ENCODE data around the gene TRPM3. TPM values are rescaled to one million over a fixed set of nuclear protein-coding genes. Genes with fewer than 3 reads are reported as not detected.

TRPM3 gene
- total RNA-seq, 1 experiment from 2014 or later: 5.4 TPM

GRCh38 chr9:70981312-70981711 lies 140.1 kb downstream of the TRPM3 start:
- Mint-ChIP-seq H3K9me3 (peaks cover 27% of the 10 kb centered on the region), H3K36me3 (peaks cover 10% of the 10 kb centered on the region; the same call in 1 of the 2 replicates), H3K27me3 (ENCODE audit: low read depth) (no peaks in the 10 kb centered on the region), H3K27ac (no peak overlapping the region), H3K4me1 (no peaks in the 10 kb centered on the region), H3K4me3 (no peak overlapping the region)
- ChIA-PET CTCF (no interaction called here), POLR2A (no interaction called here)
- TF ChIP-seq ZNF232 (CRISPR knock-in tag; IDR thresholded peaks at IDR 0.05): no peak
- DNase-seq (ENCODE audit: low spot score) (no peak), ATAC-seq (no peak)

- POLR2A ChIA-PET: no interaction called here
- DNase-seq (ENCODE audit: low spot score) (no peak), ATAC-seq (no peak)
- H3K4me3 Mint-ChIP-seq: no peak overlapping the region
- TF ChIP-seq ARID4B (CRISPR knock-in tag; IDR thresholded peaks at IDR 0.05; ENCODE audit: borderline replicate concordance): no peak
- no peak for TF ChIP-seq SMAD3 (CRISPR knock-in tag; IDR thresholded peaks at IDR 0.05; ENCODE audit: borderline replicate concordance)
- TF ChIP-seq HMGA2 (CRISPR knock-in tag; IDR thresholded peaks at IDR 0.05): no peak
- no peak for TF ChIP-seq CREM (CRISPR knock-in tag; IDR thresholded peaks at IDR 0.05)
- TF ChIP-seq ZMAT4 (CRISPR knock-in tag; IDR thresholded peaks at IDR 0.05): no peak
- TF ChIP-seq FOXK1 (CRISPR knock-in tag; IDR thresholded peaks at IDR 0.05): no peak
- no peak for TF ChIP-seq GABPB1 (CRISPR knock-in tag; IDR thresholded peaks at IDR 0.05)
- no peak for TF ChIP-seq MXD4 (CRISPR knock-in tag; IDR thresholded peaks at IDR 0.05; ENCODE audit: borderline replicate concordance)
- peaks cover 24% of the 10 kb centered on the region for H3K9me3 Mint-ChIP-seq
- H3K27ac Mint-ChIP-seq: no peak overlapping the region
- CTCF ChIA-PET: no interaction called here
- H3K27me3 Mint-ChIP-seq (ENCODE audit: low read depth): no peaks in the 10 kb centered on the region
- no peaks in the 10 kb centered on the region for H3K4me1 Mint-ChIP-seq
- peaks cover 10% of the 10 kb centered on the region; the same call in 1 of the 2 replicates for H3K36me3 Mint-ChIP-seq
These were observed 141.5 kb downstream of the TRPM3 start for GRCh38 chr9:70979966-70980365.

DNA sequence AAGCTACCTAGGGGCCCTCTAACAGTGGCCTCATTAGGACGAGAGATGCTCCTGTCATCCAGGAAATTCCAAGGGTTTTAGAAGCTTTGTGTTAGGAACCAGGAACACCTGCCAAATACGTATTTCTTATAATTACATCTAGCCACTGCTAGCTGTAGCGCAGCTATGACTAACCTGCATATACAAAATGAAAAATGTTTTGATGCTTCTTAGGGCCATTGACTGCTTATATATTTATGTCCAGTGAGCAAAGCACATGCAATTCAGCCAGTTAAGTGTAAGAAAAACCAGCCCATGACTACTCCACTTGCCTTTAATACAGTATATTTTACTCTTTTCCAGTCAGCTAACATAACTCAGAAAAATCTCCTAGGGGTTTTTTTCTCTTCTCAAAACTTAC lies 143.3 kb downstream of the TRPM3 start:
- ChIA-PET CTCF (no interaction called here), POLR2A (no interaction called here)
- Mint-ChIP-seq H3K27me3 (ENCODE audit: low read depth) (no peaks in the 10 kb centered on the region), H3K27ac (no peak overlapping the region), H3K4me1 (no peaks in the 10 kb centered on the region), H3K36me3 (no peaks in the 10 kb centered on the region), H3K9me3 (peaks cover 6% of the 10 kb centered on the region), H3K4me3 (no peak overlapping the region)
- ATAC-seq: no peak
- no peak for DNase-seq (ENCODE audit: low spot score)
- TF ChIP-seq GABPB1 (CRISPR knock-in tag; IDR thresholded peaks at IDR 0.05) (no peak), ATF1 (CRISPR knock-in tag; IDR thresholded peaks at IDR 0.05) (no peak), ZNF671 (CRISPR knock-in tag; IDR thresholded peaks at IDR 0.05) (no peak), SOX15 (CRISPR knock-in tag; IDR thresholded peaks at IDR 0.05) (no peak)
- TF ChIP-seq, protein P1, sequence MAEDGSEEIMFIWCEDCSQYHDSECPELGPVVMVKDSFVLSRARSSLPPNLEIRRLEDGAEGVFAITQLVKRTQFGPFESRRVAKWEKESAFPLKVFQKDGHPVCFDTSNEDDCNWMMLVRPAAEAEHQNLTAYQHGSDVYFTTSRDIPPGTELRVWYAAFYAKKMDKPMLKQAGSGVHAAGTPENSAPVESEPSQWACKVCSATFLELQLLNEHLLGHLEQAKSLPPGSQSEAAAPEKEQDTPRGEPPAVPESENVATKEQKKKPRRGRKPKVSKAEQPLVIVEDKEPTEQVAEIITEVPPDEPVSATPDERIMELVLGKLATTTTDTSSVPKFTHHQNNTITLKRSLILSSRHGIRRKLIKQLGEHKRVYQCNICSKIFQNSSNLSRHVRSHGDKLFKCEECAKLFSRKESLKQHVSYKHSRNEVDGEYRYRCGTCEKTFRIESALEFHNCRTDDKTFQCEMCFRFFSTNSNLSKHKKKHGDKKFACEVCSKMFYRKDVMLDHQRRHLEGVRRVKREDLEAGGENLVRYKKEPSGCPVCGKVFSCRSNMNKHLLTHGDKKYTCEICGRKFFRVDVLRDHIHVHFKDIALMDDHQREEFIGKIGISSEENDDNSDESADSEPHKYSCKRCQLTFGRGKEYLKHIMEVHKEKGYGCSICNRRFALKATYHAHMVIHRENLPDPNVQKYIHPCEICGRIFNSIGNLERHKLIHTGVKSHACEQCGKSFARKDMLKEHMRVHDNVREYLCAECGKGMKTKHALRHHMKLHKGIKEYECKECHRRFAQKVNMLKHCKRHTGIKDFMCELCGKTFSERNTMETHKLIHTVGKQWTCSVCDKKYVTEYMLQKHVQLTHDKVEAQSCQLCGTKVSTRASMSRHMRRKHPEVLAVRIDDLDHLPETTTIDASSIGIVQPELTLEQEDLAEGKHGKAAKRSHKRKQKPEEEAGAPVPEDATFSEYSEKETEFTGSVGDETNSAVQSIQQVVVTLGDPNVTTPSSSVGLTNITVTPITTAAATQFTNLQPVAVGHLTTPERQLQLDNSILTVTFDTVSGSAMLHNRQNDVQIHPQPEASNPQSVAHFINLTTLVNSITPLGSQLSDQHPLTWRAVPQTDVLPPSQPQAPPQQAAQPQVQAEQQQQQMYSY (CRISPR knock-in tag; IDR thresholded peaks at IDR 0.05): no peak

Measured in WTC11 (cell line).